Myocyte (in vitro differentiated cells): ENCODE results near the gene MACROD2. TPM values are rescaled to one million over a fixed set of nuclear protein-coding genes. Genes with fewer than 3 reads are reported as not detected.

Experiments used
- DNase-seq: peaks from one replicate; pipeline ENCODE4 v3.0.0-alpha.2; 2012; ENCODE audit warnings: low read depth
- total RNA-seq: library from RNA; depleted of rRNA; stranded (reverse); fragments of >200 nt; gene quantifications from 2 replicates; pipeline ENCODE4 v1.2.3, GENCODE V29; 2014

MACROD2 gene
- total RNA-seq, 1 donor from 2014 or later, result 5.3 TPM

GRCh38 chr20:14792915-14793314 is 797.6 kb downstream of the MACROD2 start:
- no peak for DNase-seq

- DNase-seq, result no peak
Observed at GRCh38 chr20:14799545-14800216, 804.4 kb downstream of the MACROD2 start.

GRCh38 chr20:14800707-14801425 is 805.5 kb downstream of the MACROD2 start:
- no peak for DNase-seq

GRCh38 chr20:14801591-14802325 is 806.4 kb downstream of the MACROD2 start:
- no peak for DNase-seq

- no peak for DNase-seq
Observed at GRCh38 chr20:14807224-14807623, 811.9 kb downstream of the MACROD2 start.

GRCh38 chr20:14815340-14815739 is 820.0 kb downstream of the MACROD2 start:
- DNase-seq, result no peak

- no peak for DNase-seq
Observed at GRCh38 chr20:14816471-14816870, 821.2 kb downstream of the MACROD2 start.

GRCh38 chr20:14817101-14817500 is 821.8 kb downstream of the MACROD2 start:
- no peak for DNase-seq

- DNase-seq, result no peak
Observed at GRCh38 chr20:14820771-14821170, 825.5 kb downstream of the MACROD2 start.

GRCh38 chr20:14821251-14821650 is 825.9 kb downstream of the MACROD2 start:
- no peak for DNase-seq

- no peak for DNase-seq
Observed at GRCh38 chr20:14824996-14825395, 829.7 kb downstream of the MACROD2 start.

GRCh38 chr20:14826543-14827313 is 831.4 kb downstream of the MACROD2 start:
- no peak for DNase-seq

- no peak for DNase-seq
Observed at GRCh38 chr20:14828459-14828858, 833.1 kb downstream of the MACROD2 start.

- DNase-seq, result no peak
Observed at GRCh38 chr20:14829906-14830305, 834.6 kb downstream of the MACROD2 start.

GRCh38 chr20:14830466-14830865 is 835.1 kb downstream of the MACROD2 start:
- no peak for DNase-seq

- DNase-seq, result no peak
Observed at GRCh38 chr20:14830899-14831298, 835.6 kb downstream of the MACROD2 start.

GRCh38 chr20:14832630-14833029 is 837.3 kb downstream of the MACROD2 start:
- DNase-seq, result no peak

- DNase-seq, result peak; percentile 31
Observed at GRCh38 chr20:14838663-14839628, 843.6 kb downstream of the MACROD2 start.

GRCh38 chr20:14845199-14846160 is 850.2 kb downstream of the MACROD2 start:
- DNase-seq, result no peak
